BE2C (cell line): ENCODE results near the gene FLRT2.

ENCODE experiments used
- DNase-seq: peaks from one replicate; pipeline ENCODE4 v3.0.0-alpha.2; 2020
- H3K27me3 ChIP-seq: fragments of 250-450 bp; sonication (Bioruptor Pico); 2 replicates; pipeline ENCODE4 v1.5.1; 2020; ENCODE audit warnings: mild to moderate bottlenecking
- H3K36me3 ChIP-seq: fragments of 250-450 bp; sonication (Bioruptor Pico); 2 replicates; pipeline ENCODE4 v1.5.1; 2020; ENCODE audit warnings: mild to moderate bottlenecking
- H3K4me1 ChIP-seq: fragments of 250-450 bp; sonication (Bioruptor Pico); 2 replicates; pipeline ENCODE4 v1.5.1; 2020
- H3K4me3 ChIP-seq: 2 replicates; pipeline ENCODE4 v1.5.1; 2011; ENCODE audit warnings: low read depth, low read length
- H3K9me3 ChIP-seq: fragments of 250-450 bp; sonication (Bioruptor Pico); 2 replicates; pipeline ENCODE4 v1.5.1; 2020
- CTCF ChIP-seq: IDR thresholded peaks from 2 replicates; pipeline ENCODE4 v1.5.1; 2012; ENCODE audit warnings: mild to moderate bottlenecking, low read depth, low read length

FLRT2 gene

GRCh38 chr14:85562630-85563029 lies 32.7 kb downstream of the FLRT2 start:
- no peak overlapping the region for H3K4me3 ChIP-seq
- DNase-seq, result no peak
- TF ChIP-seq CTCF, result no peak

GRCh38 chr14:85564841-85565527 lies 35.0 kb downstream of the FLRT2 start:
- no peak for TF ChIP-seq CTCF
- H3K4me3 ChIP-seq, result no peak overlapping the region
- DNase-seq, result no peak
- no peaks in the 10 kb centered on the region for H3K27me3 ChIP-seq
- H3K4me1 ChIP-seq, result no peaks in the 10 kb centered on the region
- no peaks in the 10 kb centered on the region for H3K9me3 ChIP-seq
- H3K36me3 ChIP-seq, result no peaks in the 10 kb centered on the region

More at GRCh38 chr14:85562630-85563029, 32.7 kb downstream of the FLRT2 start:
- no peaks in the 10 kb centered on the region; the same call in 1 of the 2 replicates for H3K27me3 ChIP-seq
- H3K4me1 ChIP-seq, result no peaks in the 10 kb centered on the region
- H3K9me3 ChIP-seq, result no peaks in the 10 kb centered on the region
- H3K36me3 ChIP-seq, result no peaks in the 10 kb centered on the region

- Histone ChIP-seq H3K9me3 (no peaks in the 10 kb centered on the region), H3K27me3 (no peaks in the 10 kb centered on the region), H3K36me3 (no peaks in the 10 kb centered on the region), H3K4me1 (no peaks in the 10 kb centered on the region), H3K4me3 (no peak overlapping the region)
- TF ChIP-seq CTCF, result no peak
- no peak for DNase-seq
Measured at GRCh38 chr14:85565862-85566296, 35.9 kb downstream of the FLRT2 start.

- no peak for TF ChIP-seq CTCF
- Histone ChIP-seq H3K36me3 (no peaks in the 10 kb centered on the region), H3K4me1 (no peaks in the 10 kb centered on the region), H3K9me3 (no peaks in the 10 kb centered on the region), H3K27me3 (no peaks in the 10 kb centered on the region), H3K4me3 (no peak overlapping the region)
- no peak for DNase-seq
Measured at GRCh38 chr14:85566603-85567002, 36.7 kb downstream of the FLRT2 start.

GRCh38 chr14:85572011-85572410 lies 42.1 kb downstream of the FLRT2 start:
- DNase-seq, result no peak
- Histone ChIP-seq H3K9me3 (no peaks in the 10 kb centered on the region), H3K4me3 (no peak overlapping the region), H3K36me3 (no peaks in the 10 kb centered on the region), H3K4me1 (no peaks in the 10 kb centered on the region), H3K27me3 (no peaks in the 10 kb centered on the region)
- no peak for TF ChIP-seq CTCF

- no peaks in the 10 kb centered on the region for H3K4me1 ChIP-seq
- no peak for TF ChIP-seq CTCF
Measured at GRCh38 chr14:85572845-85573244, 42.9 kb downstream of the FLRT2 start.

More at GRCh38 chr14:85572845-85573244, 42.9 kb downstream of the FLRT2 start:
- H3K4me3 ChIP-seq, result no peak overlapping the region
- no peaks in the 10 kb centered on the region for H3K36me3 ChIP-seq
- no peaks in the 10 kb centered on the region for H3K27me3 ChIP-seq
- no peaks in the 10 kb centered on the region for H3K9me3 ChIP-seq
- no peak for DNase-seq
